HG03565 (cell line): Measurements from ENCODE around the gene TNK2.
"Not testable (repeated sequence)": the region's sequence is repeated elsewhere in the genome, so short reads cannot be mapped to it uniquely, and the experiment has no call there.

Experiments
- ATAC-seq: cut with Tn5 transposase; IDR thresholded peaks from one replicate; pipeline ENCODE4 v1.9.1; 2021; ENCODE audit warnings: mild to moderate bottlenecking, moderate library complexity; ENCODE audit not compliant: unreplicated experiment

TNK2 gene

GRCh38 chr3:195918176-195918575 lies 9.8 kb upstream of the TNK2 start:
- no peak for ATAC-seq

- no peak for ATAC-seq
Measured at GRCh38 chr3:195916991-195917390, 8.6 kb upstream of the TNK2 start.

GRCh38 chr3:195916291-195916690 lies 7.9 kb upstream of the TNK2 start:
- no peak for ATAC-seq

GRCh38 chr3:195914648-195915473 lies 6.5 kb upstream of the TNK2 start:
- peak; percentile 78 for ATAC-seq

- ATAC-seq, result not testable (repeated sequence)
Measured at GRCh38 chr3:195914146-195914545, 5.8 kb upstream of the TNK2 start.

GRCh38 chr3:195913382-195913781 lies 5.0 kb upstream of the TNK2 start:
- no peak for ATAC-seq

- no peak for ATAC-seq
Measured at GRCh38 chr3:195911946-195912270, 3.6 kb upstream of the TNK2 start.

- ATAC-seq, result no peak
Measured at GRCh38 chr3:195911041-195911945, 2.9 kb upstream of the TNK2 start.

- ATAC-seq, result no peak
Measured at GRCh38 chr3:195910499-195910845, 2.1 kb upstream of the TNK2 start.

- peak; percentile 29 for ATAC-seq
Measured at GRCh38 chr3:195909644-195910498, 1.5 kb upstream of the TNK2 start.

- peak; percentile 10 for ATAC-seq
Measured at GRCh38 chr3:195908694-195909581, 587 bp upstream of the TNK2 start.

GRCh38 chr3:195907684-195907933 lies 742 bp downstream of the TNK2 start:
- no peak for ATAC-seq

- ATAC-seq, result no peak
Measured at GRCh38 chr3:195906865-195907683, 1.3 kb downstream of the TNK2 start.

- no peak for ATAC-seq
Measured at GRCh38 chr3:195905970-195906864, 2.1 kb downstream of the TNK2 start.

- ATAC-seq, result no peak
Measured at GRCh38 chr3:195904368-195904767, 4.0 kb downstream of the TNK2 start.

- no peak for ATAC-seq
Measured at GRCh38 chr3:195903950-195904290, 4.4 kb downstream of the TNK2 start.

GRCh38 chr3:195902634-195903033 lies 5.7 kb downstream of the TNK2 start:
- ATAC-seq, result not testable (repeated sequence)

- not testable (repeated sequence) for ATAC-seq
Measured at GRCh38 chr3:195901836-195902585, 6.3 kb downstream of the TNK2 start.
